Measurements from ENCODE around the gene KHDC3L.

The KHDC3L gene

DNA sequence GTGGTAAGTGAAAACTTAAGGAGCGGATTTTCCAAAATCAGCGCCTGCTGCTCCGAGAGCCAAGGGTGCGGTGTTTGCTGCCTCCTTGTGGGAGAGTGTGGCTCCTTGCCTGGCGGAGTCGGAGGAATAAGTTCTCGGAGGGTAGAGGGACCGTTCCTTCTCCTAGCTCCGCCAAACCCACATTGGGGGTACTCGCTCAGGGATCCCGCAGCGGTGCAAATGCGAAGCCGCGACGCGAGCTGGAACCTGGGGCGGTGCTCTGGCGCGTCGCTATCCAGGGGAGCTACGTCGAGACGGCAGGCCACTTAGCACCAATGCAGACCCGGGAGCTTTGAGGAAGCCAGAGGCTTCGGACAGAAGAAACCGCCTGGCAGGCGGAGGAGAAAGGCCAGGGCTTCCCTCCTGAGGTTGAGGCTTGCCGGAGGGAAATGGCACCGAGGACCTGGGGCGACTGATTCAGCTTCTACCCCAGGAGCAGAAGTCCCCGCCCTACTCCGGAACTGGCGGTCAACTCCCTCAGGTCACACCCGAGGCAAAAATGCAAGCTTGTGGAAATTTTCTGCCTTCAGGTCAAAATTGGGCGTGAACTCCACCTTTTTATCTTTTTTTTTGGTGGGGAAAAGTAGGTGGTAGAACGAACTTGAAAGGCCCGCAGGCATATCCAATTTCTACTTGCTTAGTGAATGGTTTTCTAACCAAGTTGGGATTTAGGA is 26.5 kb downstream of the KHDC3L start (continued):
- TF ChIP-seq, protein P1, sequence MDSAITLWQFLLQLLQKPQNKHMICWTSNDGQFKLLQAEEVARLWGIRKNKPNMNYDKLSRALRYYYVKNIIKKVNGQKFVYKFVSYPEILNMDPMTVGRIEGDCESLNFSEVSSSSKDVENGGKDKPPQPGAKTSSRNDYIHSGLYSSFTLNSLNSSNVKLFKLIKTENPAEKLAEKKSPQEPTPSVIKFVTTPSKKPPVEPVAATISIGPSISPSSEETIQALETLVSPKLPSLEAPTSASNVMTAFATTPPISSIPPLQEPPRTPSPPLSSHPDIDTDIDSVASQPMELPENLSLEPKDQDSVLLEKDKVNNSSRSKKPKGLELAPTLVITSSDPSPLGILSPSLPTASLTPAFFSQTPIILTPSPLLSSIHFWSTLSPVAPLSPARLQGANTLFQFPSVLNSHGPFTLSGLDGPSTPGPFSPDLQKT (IDR thresholded peaks at IDR 0.05; ENCODE audit: borderline replicate concordance, low read depth, low read length) = no peak
- TF ChIP-seq, protein P2, sequence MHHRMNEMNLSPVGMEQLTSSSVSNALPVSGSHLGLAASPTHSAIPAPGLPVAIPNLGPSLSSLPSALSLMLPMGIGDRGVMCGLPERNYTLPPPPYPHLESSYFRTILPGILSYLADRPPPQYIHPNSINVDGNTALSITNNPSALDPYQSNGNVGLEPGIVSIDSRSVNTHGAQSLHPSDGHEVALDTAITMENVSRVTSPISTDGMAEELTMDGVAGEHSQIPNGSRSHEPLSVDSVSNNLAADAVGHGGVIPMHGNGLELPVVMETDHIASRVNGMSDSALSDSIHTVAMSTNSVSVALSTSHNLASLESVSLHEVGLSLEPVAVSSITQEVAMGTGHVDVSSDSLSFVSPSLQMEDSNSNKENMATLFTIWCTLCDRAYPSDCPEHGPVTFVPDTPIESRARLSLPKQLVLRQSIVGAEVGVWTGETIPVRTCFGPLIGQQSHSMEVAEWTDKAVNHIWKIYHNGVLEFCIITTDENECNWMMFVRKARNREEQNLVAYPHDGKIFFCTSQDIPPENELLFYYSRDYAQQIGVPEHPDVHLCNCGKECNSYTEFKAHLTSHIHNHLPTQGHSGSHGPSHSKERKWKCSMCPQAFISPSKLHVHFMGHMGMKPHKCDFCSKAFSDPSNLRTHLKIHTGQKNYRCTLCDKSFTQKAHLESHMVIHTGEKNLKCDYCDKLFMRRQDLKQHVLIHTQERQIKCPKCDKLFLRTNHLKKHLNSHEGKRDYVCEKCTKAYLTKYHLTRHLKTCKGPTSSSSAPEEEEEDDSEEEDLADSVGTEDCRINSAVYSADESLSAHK (tag by site-specific recombination; IDR thresholded peaks at IDR 0.05) = no peak
- no peak for TF ChIP-seq KLF9 (tag by site-specific recombination; IDR thresholded peaks at IDR 0.05; ENCODE audit: low read depth)
- no peak for TF ChIP-seq ZNF266 (tag by site-specific recombination; IDR thresholded peaks at IDR 0.05; ENCODE audit: low read depth)
- TF ChIP-seq ZNF670 (tag by site-specific recombination; IDR thresholded peaks at IDR 0.05; ENCODE audit: low read depth) = no peak
- no peak for TF ChIP-seq ZNF501 (tag by site-specific recombination; IDR thresholded peaks at IDR 0.05)
- peak; percentile 49; the same call in 1 of the 2 replicates for TF ChIP-seq ZNF843 (tag by site-specific recombination; IDR thresholded peaks at IDR 0.05)
- no peak for TF ChIP-seq ZNF221 (tag by site-specific recombination; IDR thresholded peaks at IDR 0.05; ENCODE audit: borderline replicate concordance)
- no peak for TF ChIP-seq ZNF548 (tag by site-specific recombination; IDR thresholded peaks at IDR 0.05)
- no peak for TF ChIP-seq ZNF510 (tag by site-specific recombination; IDR thresholded peaks at IDR 0.05; ENCODE audit: insufficient replicate concordance)
- TF ChIP-seq, protein P3, sequence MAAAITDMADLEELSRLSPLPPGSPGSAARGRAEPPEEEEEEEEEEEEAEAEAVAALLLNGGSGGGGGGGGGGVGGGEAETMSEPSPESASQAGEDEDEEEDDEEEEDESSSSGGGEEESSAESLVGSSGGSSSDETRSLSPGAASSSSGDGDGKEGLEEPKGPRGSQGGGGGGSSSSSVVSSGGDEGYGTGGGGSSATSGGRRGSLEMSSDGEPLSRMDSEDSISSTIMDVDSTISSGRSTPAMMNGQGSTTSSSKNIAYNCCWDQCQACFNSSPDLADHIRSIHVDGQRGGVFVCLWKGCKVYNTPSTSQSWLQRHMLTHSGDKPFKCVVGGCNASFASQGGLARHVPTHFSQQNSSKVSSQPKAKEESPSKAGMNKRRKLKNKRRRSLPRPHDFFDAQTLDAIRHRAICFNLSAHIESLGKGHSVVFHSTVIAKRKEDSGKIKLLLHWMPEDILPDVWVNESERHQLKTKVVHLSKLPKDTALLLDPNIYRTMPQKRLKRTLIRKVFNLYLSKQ (tag by site-specific recombination; IDR thresholded peaks at IDR 0.05; ENCODE audit: borderline replicate concordance) = no peak
- TF ChIP-seq ZNF837 (tag by site-specific recombination; IDR thresholded peaks at IDR 0.05) = no peak
- TF ChIP-seq, protein P4, sequence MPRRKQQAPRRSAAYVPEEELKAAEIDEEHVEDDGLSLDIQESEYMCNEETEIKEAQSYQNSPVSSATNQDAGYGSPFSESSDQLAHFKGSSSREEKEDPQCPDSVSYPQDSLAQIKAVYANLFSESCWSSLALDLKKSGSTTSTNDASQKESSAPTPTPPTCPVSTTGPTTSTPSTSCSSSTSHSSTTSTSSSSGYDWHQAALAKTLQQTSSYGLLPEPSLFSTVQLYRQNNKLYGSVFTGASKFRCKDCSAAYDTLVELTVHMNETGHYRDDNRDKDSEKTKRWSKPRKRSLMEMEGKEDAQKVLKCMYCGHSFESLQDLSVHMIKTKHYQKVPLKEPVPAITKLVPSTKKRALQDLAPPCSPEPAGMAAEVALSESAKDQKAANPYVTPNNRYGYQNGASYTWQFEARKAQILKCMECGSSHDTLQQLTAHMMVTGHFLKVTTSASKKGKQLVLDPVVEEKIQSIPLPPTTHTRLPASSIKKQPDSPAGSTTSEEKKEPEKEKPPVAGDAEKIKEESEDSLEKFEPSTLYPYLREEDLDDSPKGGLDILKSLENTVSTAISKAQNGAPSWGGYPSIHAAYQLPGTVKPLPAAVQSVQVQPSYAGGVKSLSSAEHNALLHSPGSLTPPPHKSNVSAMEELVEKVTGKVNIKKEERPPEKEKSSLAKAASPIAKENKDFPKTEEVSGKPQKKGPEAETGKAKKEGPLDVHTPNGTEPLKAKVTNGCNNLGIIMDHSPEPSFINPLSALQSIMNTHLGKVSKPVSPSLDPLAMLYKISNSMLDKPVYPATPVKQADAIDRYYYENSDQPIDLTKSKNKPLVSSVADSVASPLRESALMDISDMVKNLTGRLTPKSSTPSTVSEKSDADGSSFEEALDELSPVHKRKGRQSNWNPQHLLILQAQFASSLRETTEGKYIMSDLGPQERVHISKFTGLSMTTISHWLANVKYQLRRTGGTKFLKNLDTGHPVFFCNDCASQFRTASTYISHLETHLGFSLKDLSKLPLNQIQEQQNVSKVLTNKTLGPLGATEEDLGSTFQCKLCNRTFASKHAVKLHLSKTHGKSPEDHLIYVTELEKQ (tag by site-specific recombination; IDR thresholded peaks at IDR 0.05; ENCODE audit: borderline replicate concordance) = no peak
- peak; percentile 84 for TF ChIP-seq ZBTB17 (tag by site-specific recombination; IDR thresholded peaks at IDR 0.05)
- TF ChIP-seq ZNF624 (tag by site-specific recombination; IDR thresholded peaks at IDR 0.05) = no peak
- TF ChIP-seq, protein P5, sequence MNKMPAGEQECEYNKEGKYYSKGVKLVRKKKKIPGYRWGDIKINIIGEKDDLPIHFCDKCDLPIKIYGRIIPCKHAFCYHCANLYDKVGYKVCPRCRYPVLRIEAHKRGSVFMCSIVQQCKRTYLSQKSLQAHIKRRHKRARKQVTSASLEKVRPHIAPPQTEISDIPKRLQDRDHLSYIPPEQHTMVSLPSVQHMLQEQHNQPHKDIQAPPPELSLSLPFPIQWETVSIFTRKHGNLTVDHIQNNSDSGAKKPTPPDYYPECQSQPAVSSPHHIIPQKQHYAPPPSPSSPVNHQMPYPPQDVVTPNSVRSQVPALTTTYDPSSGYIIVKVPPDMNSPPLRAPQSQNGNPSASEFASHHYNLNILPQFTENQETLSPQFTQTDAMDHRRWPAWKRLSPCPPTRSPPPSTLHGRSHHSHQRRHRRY (tag by site-specific recombination; IDR thresholded peaks at IDR 0.05) = no peak
- TF ChIP-seq ZNF677 (tag by site-specific recombination; IDR thresholded peaks at IDR 0.05) = no peak
- no peak for TF ChIP-seq YY1 (tag by site-specific recombination; IDR thresholded peaks at IDR 0.05)
- TF ChIP-seq, protein P6, sequence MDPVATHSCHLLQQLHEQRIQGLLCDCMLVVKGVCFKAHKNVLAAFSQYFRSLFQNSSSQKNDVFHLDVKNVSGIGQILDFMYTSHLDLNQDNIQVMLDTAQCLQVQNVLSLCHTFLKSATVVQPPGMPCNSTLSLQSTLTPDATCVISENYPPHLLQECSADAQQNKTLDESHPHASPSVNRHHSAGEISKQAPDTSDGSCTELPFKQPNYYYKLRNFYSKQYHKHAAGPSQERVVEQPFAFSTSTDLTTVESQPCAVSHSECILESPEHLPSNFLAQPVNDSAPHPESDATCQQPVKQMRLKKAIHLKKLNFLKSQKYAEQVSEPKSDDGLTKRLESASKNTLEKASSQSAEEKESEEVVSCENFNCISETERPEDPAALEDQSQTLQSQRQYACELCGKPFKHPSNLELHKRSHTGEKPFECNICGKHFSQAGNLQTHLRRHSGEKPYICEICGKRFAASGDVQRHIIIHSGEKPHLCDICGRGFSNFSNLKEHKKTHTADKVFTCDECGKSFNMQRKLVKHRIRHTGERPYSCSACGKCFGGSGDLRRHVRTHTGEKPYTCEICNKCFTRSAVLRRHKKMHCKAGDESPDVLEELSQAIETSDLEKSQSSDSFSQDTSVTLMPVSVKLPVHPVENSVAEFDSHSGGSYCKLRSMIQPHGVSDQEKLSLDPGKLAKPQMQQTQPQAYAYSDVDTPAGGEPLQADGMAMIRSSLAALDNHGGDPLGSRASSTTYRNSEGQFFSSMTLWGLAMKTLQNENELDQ (tag by site-specific recombination; IDR thresholded peaks at IDR 0.05; ENCODE audit: low read depth) = no peak
- 0 out of 2 replicates have a peak, but pooled peaks have one; percentile 51 for TF ChIP-seq IKZF3 (tag by site-specific recombination; IDR thresholded peaks at IDR 0.05)
- TF ChIP-seq ZNF202 (tag by site-specific recombination; IDR thresholded peaks at IDR 0.05; ENCODE audit: borderline replicate concordance) = no peak
